Chondrocyte (in vitro differentiated cells): Measurements from ENCODE around the gene BDKRB2. TPM values are rescaled to one million over a fixed set of nuclear protein-coding genes. Genes with fewer than 3 reads are reported as not detected.
A peak's percentile ranks its signal among the peaks of the same experiment; 100 is the strongest.

Experiments
- DNase-seq: peaks from one replicate; pipeline ENCODE4 v3.0.0; 2021; ENCODE audit warnings: mixed read lengths, low spot score
- H3K27ac Mint-ChIP-seq: one replicate; pipeline ENCODE4 v1.8.0; 2021; ENCODE audit warnings: mild to moderate bottlenecking, moderate library complexity, mixed read lengths; ENCODE audit not compliant: unreplicated experiment
- H3K27me3 Mint-ChIP-seq: 2 replicates; pipeline ENCODE4 v1.8.0; 2021; ENCODE audit warnings: low read depth, mixed read lengths
- H3K36me3 Mint-ChIP-seq: 2 replicates; pipeline ENCODE4 v1.8.0; 2021; ENCODE audit warnings: low read depth, mixed read lengths
- H3K4me1 Mint-ChIP-seq: 2 replicates; pipeline ENCODE4 v1.8.0; 2021; ENCODE audit warnings: low read depth, mild to moderate bottlenecking, mixed read lengths
- H3K4me3 Mint-ChIP-seq: one replicate; pipeline ENCODE4 v1.8.0; 2021; ENCODE audit warnings: mild to moderate bottlenecking, moderate library complexity, mixed read lengths; ENCODE audit not compliant: unreplicated experiment
- H3K9me3 Mint-ChIP-seq: 2 replicates; pipeline ENCODE4 v1.8.0; 2021; ENCODE audit warnings: low read depth, mixed read lengths
- CTCF ChIP-seq: fragments of 200-600 bp; sonication (generic); IDR thresholded peaks from 2 replicates; pipeline ENCODE4 v1.5.0; 2021; ENCODE audit warnings: antibody characterized with exemption, mild to moderate bottlenecking, moderate library complexity
- total RNA-seq: library from RNA; stranded (reverse); gene quantifications from 3 replicates; pipeline ENCODE4 v1.2.1, GENCODE V29; 2021

The BDKRB2 gene
- total RNA-seq, 1 donor from 2014 or later = 0.27 TPM

GRCh38 chr14:96221109-96221650 lies 16.5 kb downstream of the BDKRB2 start:
- no peak for TF ChIP-seq CTCF
- no peaks in the 10 kb centered on the region for H3K9me3 Mint-ChIP-seq
- H3K4me1 Mint-ChIP-seq = peaks cover 6% of the 10 kb centered on the region
- H3K4me3 Mint-ChIP-seq = no peak overlapping the region
- H3K27ac Mint-ChIP-seq = no peak overlapping the region
- H3K27me3 Mint-ChIP-seq = peaks cover 20% of the 10 kb centered on the region
- DNase-seq = no peak
- H3K36me3 Mint-ChIP-seq = no peaks in the 10 kb centered on the region

DNA sequence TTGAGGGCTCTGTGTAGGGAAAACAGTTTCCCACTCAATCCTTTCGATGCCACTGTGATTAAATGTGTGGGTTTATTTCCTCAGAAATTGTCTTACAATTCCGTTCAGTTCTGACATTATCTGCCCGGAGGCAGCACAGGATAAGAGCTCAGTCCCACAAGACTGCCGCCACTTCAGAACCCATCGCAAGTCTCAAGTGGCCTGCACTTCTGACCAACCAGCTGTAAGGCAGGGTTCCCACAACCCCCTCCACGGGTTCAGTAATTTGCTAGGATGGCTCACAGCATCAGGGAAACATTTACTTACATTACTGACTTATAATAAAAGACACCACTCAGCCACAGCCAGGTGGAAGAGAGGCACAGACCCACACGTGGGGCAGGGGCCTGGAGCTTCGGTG lies 17.2 kb downstream of the BDKRB2 start:
- Mint-ChIP-seq H3K27ac (no peak overlapping the region), H3K9me3 (no peaks in the 10 kb centered on the region), H3K4me1 (peaks cover 6% of the 10 kb centered on the region)

DNA sequence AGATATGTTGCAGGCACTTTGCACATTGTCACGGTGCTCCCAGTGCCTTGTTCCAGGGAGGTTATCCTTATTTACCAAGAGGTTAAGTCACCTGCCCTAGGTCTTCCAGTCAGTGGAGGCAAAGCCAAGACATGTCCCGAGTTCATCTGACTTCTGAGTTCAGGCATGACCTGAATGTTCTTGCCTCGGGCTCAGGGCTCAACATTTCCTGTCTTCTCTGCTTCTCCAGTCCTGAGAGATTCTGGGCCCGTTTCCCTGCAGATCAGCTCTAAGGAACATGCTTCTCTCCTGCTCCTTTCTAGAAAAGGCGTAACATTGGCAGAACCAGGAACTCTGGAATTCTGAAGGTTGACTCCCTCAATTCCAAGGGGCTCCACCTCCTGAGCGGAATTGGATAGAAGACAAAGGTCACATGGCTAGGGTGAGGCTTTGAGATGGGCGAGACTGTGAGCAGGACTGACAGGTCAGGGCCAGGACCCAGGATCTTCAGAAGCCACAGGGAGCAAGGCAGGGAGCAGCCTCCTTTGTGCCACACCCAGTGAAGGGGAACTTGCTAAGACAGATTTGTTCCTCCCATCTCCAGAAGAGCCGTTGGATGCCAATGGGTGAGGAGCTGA lies 19.9 kb downstream of the BDKRB2 start:
- H3K4me3 Mint-ChIP-seq = no peak overlapping the region
- peaks cover 5% of the 10 kb centered on the region for H3K9me3 Mint-ChIP-seq
- no peak for DNase-seq
- peaks cover 1% of the 10 kb centered on the region for H3K36me3 Mint-ChIP-seq
- H3K27ac Mint-ChIP-seq = no peak overlapping the region
- H3K27me3 Mint-ChIP-seq = peaks cover 18% of the 10 kb centered on the region
- H3K4me1 Mint-ChIP-seq = peaks cover 6% of the 10 kb centered on the region
- no peak for TF ChIP-seq CTCF

More for the DNA sequence above, 17.2 kb downstream of the BDKRB2 start:
- DNase-seq = no peak
- H3K36me3 Mint-ChIP-seq = no peaks in the 10 kb centered on the region
- H3K27me3 Mint-ChIP-seq = peaks cover 20% of the 10 kb centered on the region
- TF ChIP-seq CTCF = no peak
- no peak overlapping the region for H3K4me3 Mint-ChIP-seq

- Mint-ChIP-seq H3K4me1 (peaks cover 6% of the 10 kb centered on the region), H3K36me3 (peaks cover 1% of the 10 kb centered on the region), H3K27me3 (peaks cover 17% of the 10 kb centered on the region), H3K27ac (no peak overlapping the region), H3K9me3 (peaks cover 5% of the 10 kb centered on the region), H3K4me3 (no peak overlapping the region)
- no peak for DNase-seq
- TF ChIP-seq CTCF = no peak
These were observed 20.6 kb downstream of the BDKRB2 start for GRCh38 chr14:96225213-96225612.

DNA sequence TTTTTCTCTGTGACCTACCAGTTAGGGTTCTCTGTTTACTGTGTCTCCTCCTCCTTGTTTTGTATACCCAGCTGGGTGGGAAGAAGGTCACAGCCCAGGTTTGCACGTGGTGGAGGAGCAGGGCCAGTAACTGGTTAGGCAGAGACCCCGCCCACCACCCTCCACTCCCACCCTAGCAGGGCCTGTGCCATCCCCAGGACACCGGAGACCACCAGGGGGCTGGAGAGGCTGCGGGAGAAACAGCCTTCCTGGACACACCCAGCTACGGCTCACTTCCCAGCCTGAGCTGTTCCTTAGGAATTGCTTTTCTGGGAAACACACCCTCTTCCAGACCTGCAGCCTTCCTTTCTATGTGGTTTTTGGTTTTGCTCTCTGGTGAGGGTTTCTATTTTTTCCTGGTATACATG lies 21.1 kb downstream of the BDKRB2 start:
- TF ChIP-seq CTCF = peak; percentile 38
- H3K36me3 Mint-ChIP-seq = peaks cover 1% of the 10 kb centered on the region
- peaks cover 5% of the 10 kb centered on the region for H3K9me3 Mint-ChIP-seq
- H3K27me3 Mint-ChIP-seq = peaks cover 14% of the 10 kb centered on the region
- no peak overlapping the region for H3K4me3 Mint-ChIP-seq
- DNase-seq = no peak
- H3K4me1 Mint-ChIP-seq = peaks cover 6% of the 10 kb centered on the region
- H3K27ac Mint-ChIP-seq = no peak overlapping the region
